GM18909 (cell line): ENCODE data around the gene GGT5.
"Not testable (repeated sequence)": the region's sequence is repeated elsewhere in the genome, so short reads cannot be mapped to it uniquely, and the experiment has no call there.

Experiments
- ATAC-seq: cut with Tn5 transposase; IDR thresholded peaks from one replicate; pipeline ENCODE4 v1.9.1; 2021; ENCODE audit warnings: mild to moderate bottlenecking; ENCODE audit not compliant: unreplicated experiment, poor library complexity

GGT5 gene

DNA sequence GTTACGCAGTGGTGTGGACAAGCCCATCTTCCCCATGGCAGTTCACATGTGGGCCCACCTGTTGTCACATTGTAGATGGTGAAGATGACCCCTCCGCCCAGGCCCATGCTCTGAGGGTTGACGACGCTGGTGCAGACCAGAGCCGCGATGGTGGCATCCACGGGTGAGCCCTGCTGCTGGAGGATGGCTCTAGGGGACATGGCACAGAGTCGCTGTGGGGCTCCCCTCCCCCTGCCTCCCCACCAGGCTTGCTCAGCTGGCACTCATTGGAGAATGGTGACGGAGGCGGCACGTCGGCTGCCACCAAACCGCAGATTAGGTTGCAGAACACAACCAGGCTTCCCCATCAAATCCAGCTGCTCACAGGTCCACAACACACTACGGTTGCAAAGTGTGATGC, 11.1 kb downstream of the GGT5 start:
- no peak for ATAC-seq

DNA sequence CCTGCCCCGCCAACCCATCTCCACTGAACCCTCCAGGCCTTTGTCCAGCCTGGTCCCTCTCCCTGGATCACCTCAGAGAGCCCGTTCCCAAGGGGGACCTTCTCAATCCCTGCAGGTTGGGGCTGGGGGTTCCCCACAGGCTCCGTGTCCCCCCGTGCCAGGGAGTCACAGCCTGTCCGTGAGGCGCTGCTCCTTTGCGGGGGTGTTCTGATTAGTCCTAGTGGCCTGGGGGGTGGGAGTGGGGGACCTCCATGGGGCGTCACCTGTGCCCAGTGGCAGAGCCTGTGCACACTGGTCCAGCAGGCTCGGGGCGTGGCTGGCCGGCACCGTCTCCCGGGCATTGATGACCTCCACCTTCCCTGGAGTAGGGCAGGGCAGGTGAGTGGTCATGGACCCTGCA, 11.6 kb downstream of the GGT5 start:
- no peak for ATAC-seq

DNA sequence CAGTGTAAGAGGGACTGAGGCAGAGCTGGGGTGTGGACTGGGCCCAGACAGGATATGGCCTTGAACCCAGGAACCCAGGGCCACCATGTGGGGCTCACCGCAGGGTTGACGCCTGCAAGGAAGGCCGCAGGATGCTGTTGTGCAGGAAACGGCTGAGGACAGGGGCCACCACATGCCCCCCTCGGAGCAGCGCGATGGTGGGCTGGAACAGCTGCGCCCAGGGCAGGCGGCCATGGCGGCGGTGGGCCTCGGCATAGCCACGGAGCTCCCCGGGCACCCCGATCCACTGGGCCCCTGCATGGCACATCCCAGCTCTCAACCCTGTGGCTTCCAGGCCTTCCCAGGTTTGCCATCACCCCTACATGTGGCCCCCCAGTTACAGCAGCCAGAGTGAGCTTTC, 12.2 kb downstream of the GGT5 start:
- ATAC-seq = no peak

DNA sequence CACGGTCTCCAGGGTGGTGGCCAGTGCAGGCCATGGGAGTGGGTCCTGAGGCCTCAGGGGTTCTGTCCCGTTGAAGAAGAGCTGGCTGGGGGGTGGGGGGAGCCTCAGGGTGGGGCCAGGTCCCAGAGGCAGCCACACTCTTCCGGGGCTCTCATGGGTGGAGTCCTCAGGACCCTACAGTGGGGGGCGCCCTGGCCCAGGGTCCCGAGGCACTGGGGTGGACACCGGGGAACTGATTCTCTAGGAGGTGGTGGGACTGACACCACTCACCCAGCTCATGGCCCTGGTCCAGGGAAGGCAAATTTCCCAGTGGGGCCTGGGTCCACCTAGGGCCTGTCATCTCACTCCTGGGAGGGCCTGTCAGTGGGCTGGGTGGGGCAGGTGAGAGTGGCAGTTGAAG, 12.8 kb downstream of the GGT5 start:
- ATAC-seq = no peak

DNA sequence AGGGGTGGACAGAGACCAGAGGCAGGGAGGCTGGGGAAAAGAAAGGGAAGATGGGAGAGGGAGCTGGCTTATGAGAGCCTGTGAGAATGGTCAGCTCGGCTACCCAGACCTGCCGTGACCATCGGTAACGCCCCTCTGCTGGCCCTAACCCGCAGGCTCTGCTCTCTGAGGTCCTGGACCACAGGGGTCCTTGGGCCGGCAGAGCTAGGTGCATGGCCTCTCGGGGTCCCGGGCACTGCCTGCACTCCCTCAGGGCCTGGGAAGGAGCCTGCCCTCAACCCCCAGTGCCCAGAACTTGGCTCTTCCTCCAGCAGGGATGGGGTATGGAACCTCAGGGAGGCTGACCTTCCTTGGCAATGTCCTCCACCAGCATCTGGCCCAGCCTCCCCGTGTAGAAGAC, 13.2 kb downstream of the GGT5 start:
- ATAC-seq = no peak

DNA sequence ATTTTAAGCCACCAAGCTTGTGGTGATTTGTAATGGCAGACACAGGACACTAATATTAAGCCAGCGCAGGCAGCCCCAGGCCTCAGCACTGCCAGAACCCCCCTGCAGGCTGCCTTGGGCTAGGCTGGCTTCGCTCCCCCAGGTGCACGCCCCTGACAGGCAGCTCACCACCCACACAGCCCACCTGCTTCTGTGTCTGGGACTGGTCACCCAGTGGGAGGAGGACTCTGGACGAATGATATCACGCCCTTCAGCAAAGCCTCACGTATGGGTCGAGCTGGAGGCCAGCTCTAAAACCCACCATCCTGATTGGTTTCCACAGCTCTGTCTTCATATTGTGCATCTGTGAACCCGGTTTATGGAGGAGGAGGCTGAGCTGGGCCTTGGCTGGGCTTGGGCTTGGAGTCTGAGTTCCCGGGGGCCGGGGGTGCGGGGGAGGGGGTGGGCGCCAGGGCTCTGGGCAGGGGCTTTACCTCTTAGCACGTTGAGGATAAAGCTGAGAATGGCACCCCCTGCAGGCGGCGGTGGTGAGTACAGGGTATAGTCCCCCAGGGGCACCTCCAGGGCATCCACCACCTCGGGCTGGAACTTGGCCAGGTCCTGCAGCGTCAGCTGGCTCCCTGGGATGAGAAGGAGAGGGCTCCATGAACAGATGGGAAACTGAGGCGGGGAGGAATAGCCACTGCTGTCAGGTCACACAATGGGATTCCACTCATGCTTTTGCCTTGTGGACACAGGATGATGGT, 13.8 kb downstream of the GGT5 start:
- ATAC-seq = no peak

DNA sequence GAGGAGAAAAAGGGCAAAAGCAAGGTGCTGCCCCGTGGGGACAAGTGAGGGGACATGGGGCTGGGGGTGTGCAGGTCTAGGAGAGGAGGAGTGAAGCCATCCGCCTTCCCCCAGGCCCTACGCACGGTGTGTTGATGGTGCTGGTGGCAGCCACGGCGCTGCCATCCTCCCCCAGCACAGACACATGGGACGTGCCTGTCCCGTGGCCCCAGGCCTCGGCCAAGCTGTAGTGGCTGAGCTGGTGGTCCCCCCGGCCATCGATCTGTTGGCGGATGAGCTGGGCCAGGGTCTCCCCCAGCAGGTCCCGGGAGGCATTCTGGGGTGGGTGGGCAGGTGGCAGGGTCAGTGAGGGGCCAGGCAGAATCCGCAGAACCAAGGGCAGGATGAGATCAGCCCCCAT, 18.9 kb downstream of the GGT5 start:
- ATAC-seq = no peak

DNA sequence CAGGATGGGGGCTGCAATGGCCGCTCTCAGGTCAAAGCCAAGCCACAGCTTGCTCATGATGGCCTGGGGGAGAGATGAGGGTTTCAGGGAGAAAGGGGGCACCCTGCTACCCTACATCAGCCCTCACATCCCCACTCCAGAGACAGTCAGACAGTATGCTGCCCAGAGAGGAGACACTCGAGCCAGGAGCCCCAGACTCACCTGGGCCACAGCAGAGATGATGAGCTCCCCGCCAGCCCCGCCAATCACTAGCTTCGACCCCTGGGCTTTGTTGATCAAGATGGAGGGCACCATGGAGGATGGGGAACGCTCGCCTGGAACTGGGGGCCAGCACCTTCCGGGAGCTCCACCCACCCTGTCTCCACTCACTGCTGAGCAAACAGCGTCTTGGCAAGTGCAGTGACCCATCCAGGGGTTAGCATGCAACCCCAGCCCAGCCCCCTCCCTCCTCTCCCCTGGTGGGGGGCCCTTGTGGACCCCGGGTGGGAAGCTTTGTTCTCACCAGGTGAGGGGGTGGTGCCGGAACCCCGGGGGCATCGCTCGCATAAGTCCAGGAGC, 19.8 kb downstream of the GGT5 start:
- ATAC-seq = no peak

DNA sequence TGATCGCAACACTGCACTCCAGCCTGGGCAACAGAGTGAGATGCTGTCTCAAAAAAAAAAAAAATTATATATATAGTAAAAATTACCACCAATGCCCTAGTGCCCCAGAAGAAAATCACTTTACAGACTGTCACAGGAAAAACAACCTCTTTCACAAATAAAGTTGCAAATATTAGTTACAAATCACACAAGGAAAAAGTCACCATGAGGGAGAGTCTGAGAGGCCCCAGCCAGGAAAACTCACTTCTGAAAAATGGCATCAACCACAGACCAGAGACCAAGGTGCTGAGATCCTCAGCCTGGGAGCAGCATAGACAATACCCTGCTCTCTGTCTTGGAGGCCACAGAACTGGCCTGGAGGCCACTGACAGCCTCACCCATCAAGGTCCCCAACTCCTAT, 20.4 kb downstream of the GGT5 start:
- ATAC-seq = no peak

DNA sequence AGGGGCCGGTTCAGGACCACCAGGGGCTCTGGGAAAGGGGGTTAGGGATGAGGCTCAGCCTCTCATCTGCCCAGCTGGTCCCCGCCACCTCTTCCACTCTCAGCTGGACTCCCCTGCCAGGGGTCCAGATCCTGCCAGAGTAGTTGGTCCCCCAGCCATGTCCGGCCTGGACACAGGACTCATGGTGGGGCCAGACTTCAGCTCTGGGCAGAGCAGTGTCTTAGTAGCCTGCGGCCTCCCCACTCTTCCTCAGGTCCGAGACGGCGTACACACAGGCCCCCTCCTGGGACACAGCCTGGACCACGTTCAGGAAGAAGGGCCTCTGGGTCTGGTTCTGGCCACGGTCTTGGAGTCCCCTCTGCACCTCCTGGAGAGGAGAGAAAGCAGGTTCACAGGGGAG, 25.1 kb downstream of the GGT5 start:
- ATAC-seq = no peak

DNA sequence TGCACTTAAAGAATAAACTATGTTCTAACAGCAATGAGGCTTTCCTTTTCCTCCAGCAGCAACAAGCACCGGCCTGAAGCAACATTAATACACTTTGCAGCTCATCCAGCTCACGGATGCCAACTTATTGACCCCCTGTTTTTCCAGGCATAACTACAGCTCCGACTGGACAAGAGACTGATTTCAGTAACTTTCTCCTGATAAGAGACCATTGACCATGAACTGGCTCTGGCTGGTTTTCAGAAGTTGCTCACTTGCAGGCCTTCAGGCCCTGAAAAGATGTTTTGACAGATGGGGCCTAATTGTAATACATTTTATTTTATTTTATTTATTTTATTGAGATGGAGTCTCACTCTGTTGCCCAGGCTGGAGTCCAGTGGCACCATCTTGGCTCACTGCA, 27.5 kb downstream of the GGT5 start:
- ATAC-seq = no peak

DNA sequence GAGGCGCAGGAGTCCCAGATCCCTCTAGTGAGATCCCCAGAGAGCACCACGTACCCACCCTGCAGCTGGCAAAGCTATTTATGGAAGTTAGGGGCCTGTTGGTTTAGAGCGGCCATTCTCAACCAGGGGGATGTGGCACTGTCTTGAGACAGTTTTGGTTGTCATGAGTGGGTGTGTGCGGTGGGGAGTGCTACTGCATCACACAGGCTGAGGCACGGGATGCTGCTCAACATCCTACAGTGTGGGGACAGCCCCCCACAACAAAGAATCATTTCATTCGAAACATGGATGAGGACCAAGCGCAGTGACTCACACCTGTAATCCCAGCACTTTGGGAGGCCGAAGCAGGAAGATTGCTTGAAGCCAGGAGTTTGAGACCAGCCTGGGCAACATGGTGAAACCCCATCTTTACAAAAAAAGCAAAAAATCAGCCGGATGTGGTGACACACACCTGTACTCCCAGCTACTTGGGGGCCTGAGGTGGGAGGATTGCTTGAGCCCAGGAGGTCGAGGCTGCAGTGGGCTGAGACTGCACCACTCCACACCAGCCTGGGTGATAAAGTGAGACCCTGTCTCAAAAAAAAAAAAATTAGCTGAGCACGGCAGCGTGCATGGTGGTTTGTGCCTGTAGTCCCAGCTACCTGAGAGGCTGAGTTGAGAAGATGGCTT, 28.2 kb downstream of the GGT5 start:
- no peak for ATAC-seq

DNA sequence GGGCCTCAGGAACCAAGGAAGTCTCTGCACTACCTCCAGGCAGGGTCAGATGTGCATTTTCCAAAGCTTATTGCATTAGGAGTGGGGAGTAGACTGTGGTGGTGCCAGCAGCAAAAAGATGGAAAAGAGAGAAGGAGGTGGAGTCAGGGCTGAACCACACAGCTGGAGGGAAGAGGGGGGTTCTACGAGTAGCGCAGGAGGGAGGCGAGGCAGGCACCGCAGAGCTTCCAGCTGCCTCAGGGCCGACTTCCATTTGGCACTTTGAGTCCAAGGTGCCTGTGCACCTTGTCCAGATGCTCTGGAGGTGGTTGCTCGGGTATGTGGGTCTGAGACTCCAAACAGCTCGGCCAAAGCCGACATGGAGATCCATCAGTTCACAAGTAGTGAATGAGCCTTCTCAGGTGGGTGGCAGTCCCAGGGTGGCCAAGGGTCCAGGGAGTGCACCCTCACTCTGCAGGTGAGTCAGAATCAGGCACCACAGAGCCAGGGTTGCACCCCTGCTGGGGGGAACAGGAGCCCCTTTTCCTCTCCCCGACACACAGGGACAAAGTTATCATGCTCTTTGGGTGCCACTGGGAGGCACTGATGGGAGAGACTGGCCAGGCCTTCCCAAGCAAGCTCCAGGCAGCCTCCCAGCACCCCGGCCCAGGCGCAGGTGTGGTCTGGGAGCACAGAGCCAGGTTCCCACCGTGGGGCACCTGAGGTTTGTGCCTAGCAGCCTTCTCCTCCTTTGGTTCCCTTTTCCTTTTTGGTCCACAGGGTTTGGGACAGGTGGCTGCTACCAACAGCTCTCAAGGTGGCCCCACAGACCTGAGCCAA, 30.2 kb downstream of the GGT5 start:
- ATAC-seq = no peak

DNA sequence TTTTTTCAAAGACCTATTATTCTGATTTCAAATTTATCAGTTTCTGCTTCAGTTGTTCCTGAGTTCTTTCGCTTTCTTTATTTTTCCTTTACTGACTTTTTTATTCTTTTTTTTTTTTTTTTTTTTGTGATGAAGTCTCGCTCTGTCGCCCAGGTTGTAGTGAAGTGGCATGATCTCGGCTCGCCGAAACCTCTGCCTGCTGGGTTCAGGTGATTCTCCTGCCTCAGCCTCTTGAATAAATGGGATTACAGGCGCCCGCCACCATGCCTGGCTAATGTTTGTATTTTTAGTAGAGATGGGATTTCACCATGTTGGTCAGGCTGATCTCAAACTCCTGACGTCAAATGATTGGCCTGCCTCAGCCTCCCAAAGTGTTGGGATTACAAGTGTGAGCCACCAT, 31.8 kb downstream of the GGT5 start:
- ATAC-seq = not testable (repeated sequence)

DNA sequence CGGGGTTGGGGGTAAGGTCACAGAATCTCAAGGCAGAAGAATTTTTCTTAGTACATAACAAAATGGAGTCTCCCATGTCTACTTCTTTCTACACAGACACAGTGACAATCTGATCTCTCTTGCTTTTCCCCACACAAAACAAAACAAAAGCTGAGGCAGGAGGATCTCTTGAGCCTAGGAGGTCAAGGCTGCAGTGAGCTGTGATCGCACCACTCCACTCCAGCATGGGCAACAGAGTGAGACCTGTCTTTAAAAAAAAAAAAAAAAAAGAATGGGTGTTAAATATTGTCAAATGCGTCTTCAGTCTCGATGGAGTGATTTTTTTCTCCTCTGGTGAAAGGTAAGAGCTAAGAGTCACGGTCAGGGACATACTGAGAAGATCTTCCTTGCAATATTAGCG, 33.2 kb downstream of the GGT5 start:
- ATAC-seq = not testable (repeated sequence)

DNA sequence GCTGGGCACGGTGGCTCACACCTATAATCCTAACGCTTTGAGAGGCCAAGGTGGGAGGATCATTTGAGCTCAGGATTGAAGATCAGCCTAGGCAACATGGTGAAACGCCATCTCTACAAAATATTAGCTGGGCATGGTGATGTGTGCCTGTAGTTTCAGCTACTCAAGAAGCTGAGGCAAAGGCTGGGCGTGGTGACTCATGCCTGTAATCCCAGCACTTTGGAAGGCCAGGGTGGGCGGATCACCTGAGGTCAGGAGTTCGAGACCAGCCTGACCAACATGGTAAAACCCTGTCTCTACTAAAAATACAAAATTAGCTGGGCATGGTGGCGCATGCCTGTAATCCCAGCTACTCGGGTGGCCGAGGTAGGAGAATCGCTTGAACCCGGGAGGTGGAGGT, 34.5 kb downstream of the GGT5 start:
- not testable (repeated sequence) for ATAC-seq

DNA sequence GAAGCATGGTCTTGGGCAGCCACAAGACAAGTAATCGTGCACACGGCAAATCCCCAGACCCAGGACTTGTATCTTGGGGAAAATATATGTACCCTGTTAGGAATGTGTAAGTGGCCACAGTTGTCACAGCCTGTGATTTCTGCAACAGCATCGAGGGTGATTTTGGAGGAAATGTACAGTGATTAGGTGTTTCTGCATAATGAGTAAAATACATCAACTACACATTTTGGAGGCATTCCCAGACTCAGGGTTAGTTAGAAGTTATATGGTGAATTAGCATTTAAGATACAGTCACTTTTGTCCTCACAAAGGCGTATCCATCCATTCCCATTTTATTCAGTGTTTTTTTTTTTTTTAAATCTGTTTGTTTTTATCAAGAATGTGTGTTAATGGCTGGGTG, 35.2 kb downstream of the GGT5 start:
- ATAC-seq = no peak

DNA sequence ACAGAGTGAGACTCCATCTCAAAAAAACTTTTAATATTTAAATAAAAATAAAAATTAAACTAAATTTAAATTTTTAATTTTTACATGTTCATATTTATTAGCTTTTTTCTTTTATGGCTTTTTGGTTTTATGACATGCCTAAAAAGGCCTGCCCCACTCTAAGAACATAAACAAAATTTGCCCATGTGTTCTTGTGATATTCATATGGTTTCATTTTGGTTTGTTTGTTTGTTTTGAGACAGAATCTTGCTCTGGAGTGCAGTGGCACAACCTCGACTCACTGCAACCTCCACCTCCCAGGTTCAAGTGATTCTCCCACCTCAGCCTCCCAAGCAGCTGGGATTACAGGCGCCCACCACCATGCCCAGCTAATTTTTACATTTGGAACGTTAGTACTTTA, 35.9 kb downstream of the GGT5 start:
- ATAC-seq = no peak

DNA sequence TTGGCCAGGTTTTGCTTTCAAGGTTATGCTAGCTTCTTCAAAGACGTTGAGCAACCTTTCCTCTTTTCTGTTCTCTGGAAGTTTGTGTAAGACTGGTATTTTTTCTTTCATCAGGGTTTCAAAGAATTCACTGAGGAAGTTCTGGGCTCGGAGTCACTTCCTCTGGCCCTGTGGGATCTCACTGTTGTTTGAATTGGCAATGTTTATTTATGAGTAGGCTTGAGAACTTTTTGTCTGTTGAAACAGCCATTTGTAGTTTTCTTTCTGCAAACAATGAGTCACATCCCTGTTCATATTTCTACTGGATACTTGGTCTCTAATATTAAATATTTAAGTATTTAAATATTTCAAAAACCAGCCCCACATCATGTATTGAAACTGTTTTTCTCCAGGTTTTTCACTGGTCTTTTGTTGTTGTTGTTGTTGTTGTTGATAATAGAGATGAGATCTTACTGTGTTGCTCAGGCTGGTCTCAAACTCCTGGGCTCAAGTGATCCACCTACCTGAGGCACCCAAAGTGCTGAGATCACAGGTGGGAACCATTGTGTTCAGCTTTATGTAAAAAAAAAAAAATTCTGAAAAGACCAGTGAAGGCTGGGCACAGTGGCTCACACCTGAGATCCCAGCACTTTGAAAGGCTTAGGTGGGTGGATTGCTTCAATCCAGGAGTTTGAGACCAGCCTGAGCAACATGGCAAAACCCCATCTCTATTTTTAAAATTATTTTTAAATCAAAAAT, 36.7 kb downstream of the GGT5 start:
- ATAC-seq = no peak

DNA sequence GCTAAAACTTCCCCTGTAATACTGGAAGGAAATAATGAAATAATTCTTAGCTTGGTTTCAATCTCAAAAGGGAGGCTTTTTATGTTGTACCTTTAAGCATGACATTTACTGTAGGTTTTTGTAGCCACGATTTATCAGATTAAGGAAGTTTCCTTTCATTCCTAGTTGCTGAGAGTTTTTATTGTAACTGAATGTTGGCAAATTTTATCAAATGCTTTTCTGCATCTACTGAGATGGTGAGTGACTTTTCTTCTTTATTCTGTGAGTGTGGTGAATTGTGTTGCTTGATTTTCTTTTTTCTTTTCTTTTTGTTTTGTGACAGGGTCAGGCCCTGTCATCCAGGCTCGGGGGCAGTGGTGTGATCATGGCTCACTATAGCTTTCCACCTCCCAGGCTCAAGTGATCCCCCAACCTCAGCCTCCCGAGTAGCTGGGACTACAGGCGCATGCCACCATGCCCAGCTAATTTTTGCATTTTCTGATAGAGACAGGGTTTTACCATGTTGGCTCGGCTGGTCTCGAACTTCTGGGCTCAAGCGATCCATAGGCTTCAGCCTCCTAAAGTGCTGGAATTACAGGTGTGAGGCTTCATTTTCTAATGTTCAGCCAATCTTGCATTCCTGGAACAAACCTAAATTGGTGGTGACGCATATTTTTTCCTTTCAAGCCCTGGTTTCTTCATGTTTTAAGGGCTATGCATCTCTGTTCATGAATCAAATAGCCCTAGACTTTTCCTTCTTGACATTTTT, 37.4 kb downstream of the GGT5 start:
- ATAC-seq = no peak
